Astrocyte (in vitro differentiated cells and primary cell): ENCODE measurements around the gene KIF24.

Experiments
- EZH2 ChIP-seq: IDR thresholded peaks from 2 replicates; pipeline ENCODE4 v1.6.1; 2012; ENCODE audit warnings: mild to moderate bottlenecking, low read length, inconsistent platforms; ENCODE audit not compliant: insufficient read depth
- TF ChIP-seq, protein P1 (sequence below): IDR thresholded peaks from 2 replicates; pipeline ENCODE4 v1.5.1; 2011; ENCODE audit warnings: low read depth, mild to moderate bottlenecking, inconsistent platforms, low read length, moderate library complexity; ENCODE audit not compliant: insufficient read depth

DNA sequence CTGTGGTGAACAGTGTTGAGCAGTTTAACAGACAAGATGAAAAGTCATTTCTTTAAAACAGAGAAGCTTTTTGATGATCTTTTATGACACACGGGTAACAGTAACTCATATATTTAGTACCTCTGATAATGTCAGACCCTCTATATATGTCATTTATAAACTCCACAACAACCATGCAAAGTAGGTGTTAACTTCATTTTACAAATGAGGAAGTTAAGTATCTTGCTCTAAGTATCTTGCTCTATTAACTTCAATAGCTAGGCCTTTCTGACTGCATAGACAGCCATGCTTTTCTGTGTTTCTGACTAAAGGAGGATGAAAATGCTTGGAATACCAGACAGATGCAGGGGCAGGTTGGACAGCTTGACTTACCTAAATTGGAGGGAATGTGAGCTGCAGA, 2.1 kb upstream of the KIF24 start:
- no peak for TF ChIP-seq EZH2
- TF ChIP-seq, protein P1, sequence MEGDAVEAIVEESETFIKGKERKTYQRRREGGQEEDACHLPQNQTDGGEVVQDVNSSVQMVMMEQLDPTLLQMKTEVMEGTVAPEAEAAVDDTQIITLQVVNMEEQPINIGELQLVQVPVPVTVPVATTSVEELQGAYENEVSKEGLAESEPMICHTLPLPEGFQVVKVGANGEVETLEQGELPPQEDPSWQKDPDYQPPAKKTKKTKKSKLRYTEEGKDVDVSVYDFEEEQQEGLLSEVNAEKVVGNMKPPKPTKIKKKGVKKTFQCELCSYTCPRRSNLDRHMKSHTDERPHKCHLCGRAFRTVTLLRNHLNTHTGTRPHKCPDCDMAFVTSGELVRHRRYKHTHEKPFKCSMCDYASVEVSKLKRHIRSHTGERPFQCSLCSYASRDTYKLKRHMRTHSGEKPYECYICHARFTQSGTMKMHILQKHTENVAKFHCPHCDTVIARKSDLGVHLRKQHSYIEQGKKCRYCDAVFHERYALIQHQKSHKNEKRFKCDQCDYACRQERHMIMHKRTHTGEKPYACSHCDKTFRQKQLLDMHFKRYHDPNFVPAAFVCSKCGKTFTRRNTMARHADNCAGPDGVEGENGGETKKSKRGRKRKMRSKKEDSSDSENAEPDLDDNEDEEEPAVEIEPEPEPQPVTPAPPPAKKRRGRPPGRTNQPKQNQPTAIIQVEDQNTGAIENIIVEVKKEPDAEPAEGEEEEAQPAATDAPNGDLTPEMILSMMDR, result no peak
